ENCODE data around the gene ACVR2B.

- TF ChIP-seq CTCF (CRISPR knock-in tag; IDR thresholded peaks at IDR 0.05) = no peak
- TF ChIP-seq POLR2A (IDR thresholded peaks at IDR 0.05; ENCODE audit: insufficient read depth in 1 of 2, low read depth in 2 of 2, low read length in 2 of 2) = no peak
- TF ChIP-seq ZNF318 (CRISPR knock-in tag; IDR thresholded peaks at IDR 0.05) = no peak
- no peak for TF ChIP-seq NFE2L2 (IDR thresholded peaks at IDR 0.05; ENCODE audit: low read length)
- no peak for TF ChIP-seq SUZ12 (IDR thresholded peaks at IDR 0.05; ENCODE audit: low read depth, low read length)
Observed at GRCh38 chr3:38536671-38537070, 83.0 kb downstream of the ACVR2B start.

Data from HepG2 (cell line).